ENCODE results near the gene FILIP1L. TPM values are rescaled to one million over a fixed set of nuclear protein-coding genes. Genes with fewer than 3 reads are reported as not detected.
A peak's percentile ranks its signal among the peaks of the same experiment; 100 is the strongest.

FILIP1L gene
- total RNA-seq, 4 donors from 2014 or later, result 26.7 to 46.3 (median 30.8) TPM

GRCh38 chr3:99870712-99871111 is 243.6 kb downstream of the FILIP1L start:
- H3K4me3 ChIP-seq, result no peak overlapping the region
- peak overlapping the region in 3 of 4 donors; percentile 6 to 97 (median 90) for H3K27ac ChIP-seq
- DNase-seq (ENCODE audit: low spot score in 2 of 2), result no peak
- H3K27me3 ChIP-seq, result no peaks in the 10 kb centered on the region
- no peaks in the 10 kb centered on the region for H3K36me3 ChIP-seq
- no peaks in the 10 kb centered on the region for H3K9me3 ChIP-seq
- peaks cover 0 to 75% (median 24%) of the 10 kb centered on the region in 4 donors for H3K4me1 ChIP-seq
- WGBS, 2 donors, result 80 to 85% methylated on average over 2 of the region's 2 CpGs
- TF ChIP-seq CTCF (IDR thresholded peaks at IDR 0.05), result no peak
- TF ChIP-seq POLR2A (IDR thresholded peaks at IDR 0.05), result no peak
- TF ChIP-seq EP300 (IDR thresholded peaks at IDR 0.05), result no peak

GRCh38 chr3:99869621-99870020 is 244.7 kb downstream of the FILIP1L start:
- H3K36me3 ChIP-seq, result peaks cover 0 to under 1% (median 0%) of the 10 kb centered on the region in 3 donors
- peaks cover 0 to 81% (median 24%) of the 10 kb centered on the region in 4 donors for H3K4me1 ChIP-seq
- TF ChIP-seq EP300 (IDR thresholded peaks at IDR 0.05), result peak in 1 of 2 donors; percentile 21
- no peak for TF ChIP-seq POLR2A (IDR thresholded peaks at IDR 0.05)
- TF ChIP-seq CTCF (IDR thresholded peaks at IDR 0.05), result no peak
- no peak for DNase-seq (ENCODE audit: low spot score in 2 of 2)
- peak overlapping the region; percentile 17 to 97 (median 57) for H3K27ac ChIP-seq
- H3K9me3 ChIP-seq, result no peaks in the 10 kb centered on the region
- H3K4me3 ChIP-seq, result no peak overlapping the region
- 50 to 62% methylated on average over 1 of the region's 1 CpG for WGBS, 2 donors
- no peaks in the 10 kb centered on the region for H3K27me3 ChIP-seq

GRCh38 chr3:99868311-99868646 is 246.0 kb downstream of the FILIP1L start:
- Histone ChIP-seq H3K4me3 (no peak overlapping the region), H3K27ac (peak overlapping the region in 3 of 4 donors; percentile 24 to 97 (median 90)), H3K4me1 (peaks cover 0 to 82% (median 24%) of the 10 kb centered on the region in 4 donors), H3K9me3 (no peaks in the 10 kb centered on the region), H3K36me3 (peaks cover 0 to 6% (median 0%) of the 10 kb centered on the region in 3 donors), H3K27me3 (no peaks in the 10 kb centered on the region)
- WGBS, 2 donors, result 6 to 11% methylated on average over 1 of the region's 1 CpG
- DNase-seq (ENCODE audit: low spot score in 2 of 2), result no peak
- TF ChIP-seq EP300 (IDR thresholded peaks at IDR 0.05) (peak in 1 of 2 donors; percentile 34), POLR2A (IDR thresholded peaks at IDR 0.05) (no peak)

- TF ChIP-seq POLR2A (IDR thresholded peaks at IDR 0.05) (no peak), CTCF (IDR thresholded peaks at IDR 0.05) (no peak), EP300 (IDR thresholded peaks at IDR 0.05) (no peak)
- Histone ChIP-seq H3K4me1 (peaks cover 0 to 78% (median 24%) of the 10 kb centered on the region in 4 donors), H3K4me3 (no peak overlapping the region), H3K36me3 (peaks cover 0 to 11% (median 0%) of the 10 kb centered on the region in 3 donors), H3K27ac (peak overlapping the region in 3 of 4 donors; percentile 24 to 97 (median 90)), H3K27me3 (no peaks in the 10 kb centered on the region), H3K9me3 (no peaks in the 10 kb centered on the region)
- 76 to 84% methylated on average over 3 of the region's 3 CpGs for WGBS, 2 donors
- no peak for DNase-seq (ENCODE audit: low spot score in 2 of 2)
Observed at GRCh38 chr3:99867594-99868310, 246.5 kb downstream of the FILIP1L start.

GRCh38 chr3:99866261-99866761 is 248.0 kb downstream of the FILIP1L start:
- no peaks in the 10 kb centered on the region for H3K9me3 ChIP-seq
- TF ChIP-seq POLR2A (IDR thresholded peaks at IDR 0.05), result no peak
- no peak for TF ChIP-seq EP300 (IDR thresholded peaks at IDR 0.05)
- TF ChIP-seq CTCF (IDR thresholded peaks at IDR 0.05), result no peak
- H3K4me3 ChIP-seq, result no peak overlapping the region
- H3K27me3 ChIP-seq, result no peaks in the 10 kb centered on the region
- 28 to 37% methylated on average over 3 of the region's 3 CpGs for WGBS, 2 donors
- peaks cover 0 to 74% (median 22%) of the 10 kb centered on the region in 4 donors for H3K4me1 ChIP-seq
- H3K27ac ChIP-seq, result peak overlapping the region in 2 of 4 donors; percentile 8 to 60
- DNase-seq (ENCODE audit: low spot score in 2 of 2), result no peak
- H3K36me3 ChIP-seq, result peaks cover 0 to 11% (median 0%) of the 10 kb centered on the region in 3 donors
